Neural progenitor cell (in vitro differentiated cells): ENCODE measurements around the gene ABCC8. TPM values are rescaled to one million over a fixed set of nuclear protein-coding genes. Genes with fewer than 3 reads are reported as not detected.
A peak's percentile ranks its signal among the peaks of the same experiment; 100 is the strongest.

ENCODE experiments used
- DNase-seq: peaks from one replicate; pipeline ENCODE4 v3.0.0-alpha.2; 2016; ENCODE audit warnings: low spot score
- H2AFZ ChIP-seq: fragments of 200-600 bp; sonication (generic); replicated peaks from 2 replicates; pipeline ENCODE4 v1.6.1; 2016; ENCODE audit warnings: antibody characterized with exemption
- H3F3A ChIP-seq: fragments of 200-600 bp; sonication (generic); 2 replicates; pipeline ENCODE4 v1.6.1; 2016; ENCODE audit warnings: antibody characterized with exemption, low read depth
- H3K27ac ChIP-seq: fragments of 200-600 bp; sonication (generic); 2 replicates; pipeline ENCODE4 v1.5.1; 2016; ENCODE audit warnings: mild to moderate bottlenecking
- H3K27me3 ChIP-seq: fragments of 200-600 bp; sonication (generic); 2 replicates; pipeline ENCODE4 v1.6.1; 2016; ENCODE audit warnings: mild to moderate bottlenecking, moderate library complexity
- H3K36me3 ChIP-seq: fragments of 200-600 bp; sonication (generic); 2 replicates; pipeline ENCODE4 v1.5.1; 2016
- H3K4me1 ChIP-seq: fragments of 200-600 bp; sonication (generic); 2 replicates; pipeline ENCODE4 v1.6.1; 2016; ENCODE audit warnings: mixed run types
- H3K4me2 ChIP-seq: fragments of 200-600 bp; sonication (generic); 2 replicates; pipeline ENCODE4 v1.6.1; 2016
- H3K4me3 ChIP-seq: fragments of 200-600 bp; sonication (generic); 2 replicates; pipeline ENCODE4 v1.5.1; 2016
- H3K79me2 ChIP-seq: fragments of 200-600 bp; sonication (generic); 2 replicates; pipeline ENCODE4 v1.6.1; 2016; ENCODE audit warnings: low read depth
- H3K9ac ChIP-seq: fragments of 200-600 bp; sonication (generic); 2 replicates; pipeline ENCODE4 v1.6.1; 2016
- H3K9me3 ChIP-seq: fragments of 200-600 bp; sonication (generic); 2 replicates; pipeline ENCODE4 v1.5.1; 2016; ENCODE audit warnings: low read depth
- H4K20me1 ChIP-seq: fragments of 200-600 bp; sonication (generic); 2 replicates; pipeline ENCODE4 v1.6.1; 2016; ENCODE audit warnings: low read depth
- H3K27ac Mint-ChIP-seq: 3 replicates; pipeline ENCODE4 v1.8.0; 2021; ENCODE audit warnings: mixed read lengths
- H3K27me3 Mint-ChIP-seq: 2 replicates; pipeline ENCODE4 v1.8.0; 2022; ENCODE audit warnings: low read depth, mild to moderate bottlenecking, inconsistent platforms, moderate library complexity, mixed read lengths; ENCODE audit not compliant: insufficient read depth
- H3K36me3 Mint-ChIP-seq: 3 replicates; pipeline ENCODE4 v1.8.0; 2021; ENCODE audit warnings: mixed read lengths
- H3K4me1 Mint-ChIP-seq: 3 replicates; pipeline ENCODE4 v1.8.0; 2021; ENCODE audit warnings: mixed read lengths
- H3K4me3 Mint-ChIP-seq: 3 replicates; pipeline ENCODE4 v1.8.0; 2021; ENCODE audit warnings: mild to moderate bottlenecking, moderate library complexity, mixed read lengths
- H3K9me3 Mint-ChIP-seq: 3 replicates; pipeline ENCODE4 v1.8.0; 2020; ENCODE audit warnings: mixed read lengths
- EZH2 ChIP-seq: fragments of 200-600 bp; sonication (generic); IDR thresholded peaks from 2 replicates; pipeline ENCODE4 v1.6.1; 2017; ENCODE audit warnings: antibody characterized with exemption, mild to moderate bottlenecking, moderate library complexity
- EZH2phosphoT487 ChIP-seq: fragments of 200-600 bp; sonication (generic); IDR thresholded peaks from 2 replicates; pipeline ENCODE4 v1.6.1; 2017; ENCODE audit warnings: antibody characterized with exemption
- total RNA-seq: library from RNA; depleted of rRNA; stranded (reverse); fragments of >200 nt; gene quantifications from 2 replicates; pipeline ENCODE4 v1.2.3, GENCODE V29; 2015; ENCODE audit warnings: low replicate concordance
- TF ChIP-seq, protein P1 (sequence below): fragments of 200-600 bp; sonication (generic); IDR thresholded peaks from 2 replicates; pipeline ENCODE4 v1.5.1; 2017; ENCODE audit warnings: antibody characterized with exemption, mild to moderate bottlenecking

The ABCC8 gene
- total RNA-seq, 1 donor from 2014 or later, result 0.32 TPM

DNA sequence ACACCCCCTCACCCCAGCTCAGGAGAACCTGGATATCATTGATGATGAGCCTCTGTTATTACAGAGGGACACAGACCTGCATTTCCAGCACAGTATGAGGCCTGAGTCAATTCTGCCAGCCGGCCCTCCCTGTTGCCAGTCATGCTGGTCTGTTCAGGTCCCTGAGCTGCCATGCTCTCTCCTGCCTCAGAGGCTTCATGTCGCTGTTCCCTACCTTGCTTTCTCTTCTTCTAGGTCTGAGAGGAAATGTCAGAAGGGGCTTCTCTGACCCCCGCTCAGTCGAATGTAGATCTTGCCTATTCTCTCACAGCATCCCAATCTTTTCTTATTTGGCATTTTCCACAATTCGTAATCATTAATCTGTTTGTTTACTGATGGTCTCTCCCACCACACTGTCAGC is 21.8 kb upstream of the ABCC8 start:
- H3K9me3 Mint-ChIP-seq, result no peaks in the 10 kb centered on the region
- H3K27ac Mint-ChIP-seq, result peak overlapping the region; percentile 18
- no peak overlapping the region for H3K4me3 ChIP-seq
- no peaks in the 10 kb centered on the region for H3K36me3 Mint-ChIP-seq
- DNase-seq, result peak; percentile 62
- TF ChIP-seq, protein P1, sequence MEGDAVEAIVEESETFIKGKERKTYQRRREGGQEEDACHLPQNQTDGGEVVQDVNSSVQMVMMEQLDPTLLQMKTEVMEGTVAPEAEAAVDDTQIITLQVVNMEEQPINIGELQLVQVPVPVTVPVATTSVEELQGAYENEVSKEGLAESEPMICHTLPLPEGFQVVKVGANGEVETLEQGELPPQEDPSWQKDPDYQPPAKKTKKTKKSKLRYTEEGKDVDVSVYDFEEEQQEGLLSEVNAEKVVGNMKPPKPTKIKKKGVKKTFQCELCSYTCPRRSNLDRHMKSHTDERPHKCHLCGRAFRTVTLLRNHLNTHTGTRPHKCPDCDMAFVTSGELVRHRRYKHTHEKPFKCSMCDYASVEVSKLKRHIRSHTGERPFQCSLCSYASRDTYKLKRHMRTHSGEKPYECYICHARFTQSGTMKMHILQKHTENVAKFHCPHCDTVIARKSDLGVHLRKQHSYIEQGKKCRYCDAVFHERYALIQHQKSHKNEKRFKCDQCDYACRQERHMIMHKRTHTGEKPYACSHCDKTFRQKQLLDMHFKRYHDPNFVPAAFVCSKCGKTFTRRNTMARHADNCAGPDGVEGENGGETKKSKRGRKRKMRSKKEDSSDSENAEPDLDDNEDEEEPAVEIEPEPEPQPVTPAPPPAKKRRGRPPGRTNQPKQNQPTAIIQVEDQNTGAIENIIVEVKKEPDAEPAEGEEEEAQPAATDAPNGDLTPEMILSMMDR, result peak; percentile 59
- no peak for TF ChIP-seq EZH2
- TF ChIP-seq EZH2phosphoT487, result no peak
- H3K4me1 Mint-ChIP-seq, result peaks cover 2% of the 10 kb centered on the region
- no peak overlapping the region for H3K9ac ChIP-seq
- H3K9me3 ChIP-seq, result no peaks in the 10 kb centered on the region
- no peak overlapping the region for H2AFZ ChIP-seq
- H3K27me3 Mint-ChIP-seq, result peaks cover 10% of the 10 kb centered on the region
- no peak overlapping the region for H3K27ac ChIP-seq
- no peaks in the 10 kb centered on the region for H3K79me2 ChIP-seq
- H3F3A ChIP-seq, result no peaks in the 10 kb centered on the region
- H3K27me3 ChIP-seq, result no peaks in the 10 kb centered on the region
- no peaks in the 10 kb centered on the region for H3K36me3 ChIP-seq
- no peaks in the 10 kb centered on the region for H4K20me1 ChIP-seq
- no peak overlapping the region for H3K4me3 Mint-ChIP-seq
- no peak overlapping the region for H3K4me2 ChIP-seq
- no peaks in the 10 kb centered on the region for H3K4me1 ChIP-seq

GRCh38 chr11:17498058-17498457 is 21.4 kb upstream of the ABCC8 start:
- no peak for DNase-seq

DNA sequence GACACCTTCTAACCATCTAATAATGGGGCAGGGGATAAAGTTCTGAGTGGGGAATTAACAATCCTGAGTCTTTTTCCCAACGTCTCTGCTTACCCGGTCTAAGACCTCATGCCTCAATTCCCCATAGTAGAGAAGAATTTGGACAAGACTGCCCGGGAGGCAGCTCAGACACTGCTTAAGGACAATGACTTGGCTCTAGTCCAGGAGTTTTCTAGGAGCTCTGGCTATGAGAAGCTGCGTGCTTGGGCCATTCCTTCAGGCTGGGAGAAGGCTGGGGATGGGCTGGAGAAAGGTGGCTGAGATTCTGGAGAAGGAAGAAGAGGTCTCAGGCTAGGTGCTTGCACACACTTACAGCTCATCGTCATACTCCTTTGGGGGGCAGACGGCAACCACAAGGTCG is 19.8 kb upstream of the ABCC8 start:
- Mint-ChIP-seq H3K27me3 (peaks cover 7% of the 10 kb centered on the region), H3K9me3 (no peaks in the 10 kb centered on the region), H3K27ac (no peak overlapping the region), H3K36me3 (no peaks in the 10 kb centered on the region), H3K4me3 (no peak overlapping the region), H3K4me1 (peaks cover 2% of the 10 kb centered on the region)
- Histone ChIP-seq H3K36me3 (no peaks in the 10 kb centered on the region), H3F3A (no peaks in the 10 kb centered on the region), H3K4me2 (no peak overlapping the region), H3K27me3 (no peaks in the 10 kb centered on the region), H3K79me2 (no peaks in the 10 kb centered on the region), H3K4me3 (no peak overlapping the region), H3K27ac (no peak overlapping the region), H2AFZ (no peak overlapping the region), H3K4me1 (no peaks in the 10 kb centered on the region), H4K20me1 (no peaks in the 10 kb centered on the region), H3K9ac (no peak overlapping the region), H3K9me3 (no peaks in the 10 kb centered on the region)
- no peak for DNase-seq
- TF ChIP-seq EZH2, result no peak
- no peak for TF ChIP-seq EZH2phosphoT487
- TF ChIP-seq, protein P1, result no peak

More at GRCh38 chr11:17498058-17498457, 21.4 kb upstream of the ABCC8 start:
- Histone ChIP-seq H3K4me2 (no peak overlapping the region), H4K20me1 (no peaks in the 10 kb centered on the region), H3K4me3 (no peak overlapping the region), H3K36me3 (no peaks in the 10 kb centered on the region), H3K4me1 (no peaks in the 10 kb centered on the region), H2AFZ (no peak overlapping the region), H3K9ac (no peak overlapping the region), H3K27ac (no peak overlapping the region), H3K79me2 (no peaks in the 10 kb centered on the region), H3K9me3 (no peaks in the 10 kb centered on the region), H3K27me3 (no peaks in the 10 kb centered on the region), H3F3A (no peaks in the 10 kb centered on the region)
- Mint-ChIP-seq H3K27me3 (peaks cover 10% of the 10 kb centered on the region), H3K27ac (no peak overlapping the region), H3K9me3 (no peaks in the 10 kb centered on the region), H3K36me3 (no peaks in the 10 kb centered on the region), H3K4me1 (peaks cover 2% of the 10 kb centered on the region), H3K4me3 (no peak overlapping the region)
- TF ChIP-seq, protein P1, result no peak
- TF ChIP-seq EZH2 (no peak), EZH2phosphoT487 (no peak)

- no peak for TF ChIP-seq EZH2
- TF ChIP-seq, protein P1, result no peak
- no peak for TF ChIP-seq EZH2phosphoT487
- Histone ChIP-seq H3K4me3 (no peak overlapping the region), H3K4me1 (no peaks in the 10 kb centered on the region), H3K27ac (no peak overlapping the region), H2AFZ (no peak overlapping the region), H3K4me2 (no peak overlapping the region), H3K27me3 (no peaks in the 10 kb centered on the region), H3K9me3 (no peaks in the 10 kb centered on the region), H3K36me3 (no peaks in the 10 kb centered on the region), H3K79me2 (no peaks in the 10 kb centered on the region), H3F3A (no peaks in the 10 kb centered on the region), H4K20me1 (no peaks in the 10 kb centered on the region), H3K9ac (no peak overlapping the region)
- Mint-ChIP-seq H3K4me1 (peaks cover 2% of the 10 kb centered on the region), H3K4me3 (no peak overlapping the region), H3K27ac (no peak overlapping the region), H3K9me3 (no peaks in the 10 kb centered on the region), H3K36me3 (no peaks in the 10 kb centered on the region), H3K27me3 (peaks cover 11% of the 10 kb centered on the region)
- no peak for DNase-seq
Measured at GRCh38 chr11:17494019-17494418, 17.4 kb upstream of the ABCC8 start.
